ENCODE measurements around the gene EIF3I. TPM values are rescaled to one million over a fixed set of nuclear protein-coding genes. Genes with fewer than 3 reads are reported as not detected.
A peak's percentile ranks its signal among the peaks of the same experiment; 100 is the strongest.

EIF3I gene
- total RNA-seq, 1 experiment from 2014 or later, result 222 TPM

GRCh38 chr1:32180186-32181060, 41.8 kb upstream of the EIF3I start:
- no peaks in the 10 kb centered on the region for H4K20me1 ChIP-seq (ENCODE audit: control insufficient read depth, insufficient read depth, insufficient read length)
- peak overlapping the region; percentile 20 for H3K18ac ChIP-seq (ENCODE audit: insufficient read length, low read depth, low read length)
- H3K4me1 Mint-ChIP-seq, result peaks cover 28 to 33% of the 10 kb centered on the region in 2 experiments
- DNase-seq, result peak; percentile 64
- no CpG with 5 or more reads among the region's 36 CpGs for WGBS (ENCODE audit: extremely low coverage, insufficient read length, low lambda C conversion rate)
- H3K9me3 ChIP-seq (ENCODE audit: control insufficient read depth, low read depth, low read length), result no peaks in the 10 kb centered on the region
- no peaks in the 10 kb centered on the region for H3K27me3 Mint-ChIP-seq (ENCODE audit: low read depth)
- H3K27me3 ChIP-seq (ENCODE audit: insufficient read depth, low read length), result no peaks in the 10 kb centered on the region
- no peak for TF ChIP-seq CTCF (conservative IDR thresholded peaks at IDR 0.05)
- no peak overlapping the region for H2BK120ac ChIP-seq (ENCODE audit: low read depth, low read length, poor library complexity, severe bottlenecking)
- no peak overlapping the region for H3T11ph ChIP-seq (ENCODE audit: low read length)
- H4K5ac ChIP-seq (ENCODE audit: insufficient read length, low read depth, low read length), result no peak overlapping the region
- H3K9ac ChIP-seq (ENCODE audit: extremely low read depth, insufficient read length, low read length), result peak overlapping the region; percentile 64
- H3K23ac ChIP-seq (ENCODE audit: insufficient read length, low read depth, low read length), result no peak overlapping the region
- H3K4ac ChIP-seq (ENCODE audit: low read depth, low read length), result no peak overlapping the region
- H3K79me1 ChIP-seq (ENCODE audit: insufficient read depth, low read depth, low read length, poor library complexity, severe bottlenecking), result peaks cover 6% of the 10 kb centered on the region
- H2AFZ ChIP-seq (ENCODE audit: low read length), result no peak overlapping the region
- H4K8ac ChIP-seq (replicated peaks; ENCODE audit: insufficient read length, low read depth, low read length), result no peak overlapping the region
- peak overlapping the region; percentile 93 to 98 (median 96) for H3K27ac Mint-ChIP-seq
- H3K4me2 ChIP-seq (ENCODE audit: insufficient read depth, insufficient read length, low read length), result peak overlapping the region; percentile 77
- no peaks in the 10 kb centered on the region for H3K9me3 Mint-ChIP-seq
- H2BK15ac ChIP-seq (ENCODE audit: low read depth, low read length), result no peak overlapping the region
- H3K23me2 ChIP-seq (ENCODE audit: insufficient read length, low read depth, low read length, poor library complexity, severe bottlenecking), result peaks cover 7% of the 10 kb centered on the region
- H3K14ac ChIP-seq (ENCODE audit: insufficient read depth, low read length), result peak overlapping the region; percentile 8; the same call in 1 of the 2 replicates
- H3K4me1 ChIP-seq (ENCODE audit: insufficient read depth, low read length), result peaks cover 6% of the 10 kb centered on the region
- H3K4me3 Mint-ChIP-seq, result peak overlapping the region; percentile 92
- H2BK5ac ChIP-seq (ENCODE audit: insufficient read length, low read length), result no peak overlapping the region
- no peak overlapping the region for H2AK5ac ChIP-seq (ENCODE audit: insufficient read length, low read length)
- no peak overlapping the region for H4K91ac ChIP-seq (ENCODE audit: insufficient read length, low read depth, low read length)
- H2BK20ac ChIP-seq (ENCODE audit: low read depth, low read length, poor library complexity, severe bottlenecking), result no peak overlapping the region
- H3K56ac ChIP-seq (ENCODE audit: insufficient read length, low read depth, low read length), result no peak overlapping the region
- no peak overlapping the region for H3K27ac ChIP-seq (ENCODE audit: insufficient read length, low read depth, low read length)
- peaks cover 34 to 55% (median 45%) of the 10 kb centered on the region in 3 experiments for H3K36me3 Mint-ChIP-seq (ENCODE audit: insufficient read depth in 1 of 3, low read depth in 3 of 3)
- H3K79me2 ChIP-seq (ENCODE audit: insufficient read depth, low read length), result peaks cover 4% of the 10 kb centered on the region; the same call in 1 of the 2 replicates
- H2BK12ac ChIP-seq (ENCODE audit: insufficient read length, low read depth, low read length), result no peak overlapping the region

Measured in H9 (cell line).